Ishikawa (cell line): ENCODE data around the gene ZNF473.

ENCODE experiments used
- CEBPB ChIP-seq: IDR thresholded peaks from 2 replicates; pipeline ENCODE4 v1.6.1; 2012
- CREB1 ChIP-seq: IDR thresholded peaks from 2 replicates; pipeline ENCODE4 v1.6.1; 2012; ENCODE audit warnings: low read depth
- EGR1 ChIP-seq: IDR thresholded peaks from 2 replicates; pipeline ENCODE4 v1.6.1; 2012
- EP300 ChIP-seq: IDR thresholded peaks from 2 replicates; pipeline ENCODE4 v1.6.1; 2012; ENCODE audit warnings: borderline replicate concordance
- NFIC ChIP-seq: IDR thresholded peaks from 2 replicates; pipeline ENCODE4 v1.6.1; 2012
- RAD21 ChIP-seq: IDR thresholded peaks from 2 replicates; pipeline ENCODE4 v1.6.1; 2012; ENCODE audit warnings: low read depth
- REST ChIP-seq: IDR thresholded peaks from 2 replicates; pipeline ENCODE4 v1.6.1; 2012; ENCODE audit warnings: low read depth, mild to moderate bottlenecking
- TAF1 ChIP-seq: IDR thresholded peaks from 2 replicates; pipeline ENCODE4 v1.6.1; 2012; ENCODE audit warnings: low read depth, mild to moderate bottlenecking
- TCF12 ChIP-seq: IDR thresholded peaks from 2 replicates; pipeline ENCODE4 v1.6.1; 2012; ENCODE audit warnings: low read depth
- TEAD4 ChIP-seq: IDR thresholded peaks from 2 replicates; pipeline ENCODE4 v1.6.1; 2012
- USF1 ChIP-seq: IDR thresholded peaks from 2 replicates; pipeline ENCODE4 v1.6.1; 2012
- YY1 ChIP-seq: IDR thresholded peaks from 2 replicates; pipeline ENCODE4 v1.6.1; 2012; ENCODE audit warnings: low read depth

- no peak for TF ChIP-seq TAF1
- TF ChIP-seq RAD21 = no peak
- no peak for TF ChIP-seq YY1
- TF ChIP-seq EGR1 = no peak
- no peak for TF ChIP-seq USF1
- no peak for TF ChIP-seq TCF12
- no peak for TF ChIP-seq REST
- no peak for TF ChIP-seq CEBPB
- TF ChIP-seq NFIC = no peak
- no peak for TF ChIP-seq CREB1
- no peak for TF ChIP-seq TEAD4
- TF ChIP-seq EP300 = no peak
Measured at GRCh38 chr19:49976496-49976895, 49.3 kb upstream of the ZNF473 start.
